Heart left ventricle (tissue), 16 donors: ENCODE data around the gene TDRD1. TPM values are rescaled to one million over a fixed set of nuclear protein-coding genes. Genes with fewer than 3 reads are reported as not detected.
"Not testable (repeated sequence)": the region's sequence is repeated elsewhere in the genome, so short reads cannot be mapped to it uniquely, and the experiment has no call there.

Source experiments
- ATAC-seq, 4 donors: fragments of 200-7000 bp; cut with Tn5 transposase; one replicate each; pipeline ENCODE4 v1.9.1; 2020 to 2022; ENCODE audit warnings: moderate library complexity in 4 of 4, mild to moderate bottlenecking in 3 of 4, moderate number of reproducible peaks in 1 of 4
- DNase-seq, 5 donors: peaks; one replicate each; pipeline ENCODE4 v3.0.0-alpha.2; 2020
- H3K27ac ChIP-seq, 12 donors: fragments of 200-600 bp; sonication (generic) in 4 of 12; one replicate each; pipeline versions ENCODE4 v1.5.0 to v1.8.0; 2016 to 2022; ENCODE audit warnings: mild to moderate bottlenecking in 2 of 12
- H3K27me3 ChIP-seq, 9 donors: fragments of 200-600 bp; sonication (generic) in 2 of 9; one replicate each; pipeline versions ENCODE4 v1.5.1 to v1.8.0; 2016 to 2022; ENCODE audit warnings: mild to moderate bottlenecking in 3 of 9
- H3K36me3 ChIP-seq, 9 donors: fragments of 200-600 bp; sonication (generic) in 2 of 9; one replicate each; pipeline versions ENCODE4 v1.5.0 to v1.8.0; 2018 to 2022; ENCODE audit warnings: mild to moderate bottlenecking in 2 of 9
- H3K4me1 ChIP-seq, 12 donors: fragments of 200-600 bp; sonication (generic) in 4 of 12; one replicate each; pipeline versions ENCODE4 v1.5.0 to v1.8.0; 2016 to 2022; ENCODE audit warnings: mild to moderate bottlenecking in 3 of 12
- H3K4me3 ChIP-seq, 12 donors: fragments of 200-600 bp; sonication (generic) in 4 of 12; one replicate each; pipeline versions ENCODE4 v1.5.0 to v1.8.0; 2017 to 2022; ENCODE audit warnings: mild to moderate bottlenecking in 9 of 12, moderate library complexity in 4 of 12
- H3K9me3 ChIP-seq, 12 donors: fragments of 200-600 bp; sonication (generic) in 4 of 12; one replicate each; pipeline versions ENCODE4 v1.5.0 to v1.8.0; 2016 to 2022; ENCODE audit warnings: mild to moderate bottlenecking in 1 of 12
- CTCF ChIP-seq, 12 donors: fragments of 200-600 bp; sonication (generic) in 4 of 12; IDR thresholded peaks; one replicate each; pipeline versions ENCODE4 v1.5.0 to v1.8.0; 2018 to 2022; ENCODE audit warnings: antibody characterized with exemption in 12 of 12, mild to moderate bottlenecking in 5 of 12
- POLR2A ChIP-seq, 2 donors: fragments of 450-650 bp; IDR thresholded peaks; one replicate each; pipeline ENCODE4 v1.6.1; 2017; ENCODE audit warnings: antibody characterized with exemption in 2 of 2, mild to moderate bottlenecking in 2 of 2, moderate library complexity in 2 of 2
- WGBS, 4 donors: extraction: QIAGEN DNeasy Blood & Tissue Kit in 2 of 4; methylation state at CpG; one replicate each; pipeline versions ENCODE4 v1.1.5 to v1.1.7; 2013 to 2018; 5-methylcytosine and 5-hydroxymethylcytosine counted together
- intact Hi-C, 10 donors: fragments of 100-400 bp; cut with DNase I; formaldehyde crosslinking; loops; one replicate each; pipeline versions ENCODE4 v1.11.1 to v1.14.2; 2022
- polyA plus RNA-seq, 2 donors: library from polyadenylated mRNA; stranded (reverse); fragments of 200-250 nt; gene quantifications; one replicate each; pipeline ENCODE4 v1.2.3, GENCODE V29; 2013
- total RNA-seq, 9 donors: library from RNA; depleted of rRNA in 2 of 9; stranded (reverse); fragments of >200 nt in 2 of 9; fragmentation: NEBNext Ultra II Directional in 3 of 9; extraction: Animal tissue kit (Norgen Biotek cat#: 25700) in 3 of 9; gene quantifications; one replicate each; pipeline versions ENCODE4 v1.1.0 to v1.2.4, GENCODE V29; 2016 to 2023
- donor health status: ischemic (EF 13 %, LVEDD 7.1; RV severe dilation, severe dysfunction).
- donor health status: healthy with polysubstance abuse.
- donor health status: DM: no; HTN: yes; CAD: no.
- donor health status: DM: no; HTN: no; CAD: no.
- donor health status: ischemic (EF 25% LVEDD 6.9; RV normal size, moderate dysfunction).
- donor health status: ischemic (EF 25% LVEDD 5.7; RV mildly dilated, moderate dysfunction).
- donor health status: healthy.
- donor health status: DM: yes; HTN: yes; CAD: no.
- donor health status: ischemic (EF 35%, LVEDD 5.7; RV mildly dilated, moderate dysfunction).
- donor health status: nonischemic (EF 11% LVEDD 7.7; RV severe dilation, severe dysfunction).
- donor health status: DM: yes; HTN: yes; CAD: no.
- donor health status: PGD.
- donor health status: ischemic (EF 29% LVEDD 5.4; RV normal size, mild dysfunction).
- donor health status: nonischemic (EF 23%, LVEDD 6.1; RV moderate dilation, normal function).

Gene TDRD1
- total and polyA plus RNA-seq, 11 donors = 0.08 to 3.8 (median 1.8) TPM

DNA sequence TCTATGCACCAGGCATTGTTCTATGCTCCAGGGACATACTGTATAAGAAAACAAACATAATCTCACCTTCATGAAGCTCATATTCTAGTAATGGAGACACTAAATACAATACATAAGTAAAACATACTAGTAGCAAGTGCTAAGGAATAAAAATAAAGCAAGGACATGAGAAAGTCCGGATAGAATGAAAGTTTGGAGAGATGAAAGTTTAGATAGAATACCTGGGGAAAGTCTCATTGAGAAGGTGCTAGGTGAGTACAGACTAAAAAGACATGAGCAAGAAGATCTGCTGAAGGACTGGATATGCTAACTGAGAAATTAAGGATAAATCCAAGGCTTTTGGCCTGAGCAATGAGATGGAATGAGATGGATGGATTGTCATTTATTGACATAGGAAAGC, 39.1 kb upstream of the TDRD1 start:
- H3K27me3 ChIP-seq = no peaks in the 10 kb centered on the region
- peaks cover 0 to 87% (median 69%) of the 10 kb centered on the region in 9 donors for H3K36me3 ChIP-seq
- peaks cover 0 to 3% (median 0%) of the 10 kb centered on the region in 12 donors for H3K4me1 ChIP-seq
- 44 to 100% (median 95%) methylated on average over 1 of the region's 1 CpG for whole genome bisulfite sequencing, 4 donors
- intact Hi-C loops = no loop called here
- ATAC-seq (no peak), DNase-seq (no peak)
- no peaks in the 10 kb centered on the region for H3K9me3 ChIP-seq
- H3K4me3 ChIP-seq = no peak overlapping the region
- TF ChIP-seq CTCF (IDR thresholded peaks at IDR 0.05) (no peak), POLR2A (IDR thresholded peaks at IDR 0.05) (no peak)
- no peak overlapping the region for H3K27ac ChIP-seq

GRCh38 chr10:114140827-114141226, 38.3 kb upstream of the TDRD1 start:
- H3K4me1 ChIP-seq, DNase-seq, intact Hi-C loops, ATAC-seq, H3K27me3 ChIP-seq, H3K27ac ChIP-seq, H3K9me3 ChIP-seq, H3K4me3 ChIP-seq: not testable (repeated sequence)
- 90 to 93% (median 92%) methylated on average over 2 of the region's 2 CpGs for WGBS, 4 donors
- peaks cover 0 to 87% (median 69%) of the 10 kb centered on the region in 9 donors for H3K36me3 ChIP-seq

- no peak overlapping the region for H3K27ac ChIP-seq
- 46 to 60% (median 55%) methylated on average over 3 of the region's 3 CpGs for WGBS, 4 donors
- H3K4me3 ChIP-seq = no peak overlapping the region
- DNase-seq (no peak), ATAC-seq (peak; percentile 73 to 83 (median 78))
- TF ChIP-seq CTCF (IDR thresholded peaks at IDR 0.05) (no peak), POLR2A (IDR thresholded peaks at IDR 0.05) (no peak)
- intact Hi-C loops = no loop called here
- no peaks in the 10 kb centered on the region for H3K27me3 ChIP-seq
- peaks cover 0 to 3% (median 0%) of the 10 kb centered on the region in 12 donors for H3K4me1 ChIP-seq
- no peaks in the 10 kb centered on the region for H3K9me3 ChIP-seq
- peaks cover 0 to 87% (median 67%) of the 10 kb centered on the region in 9 donors for H3K36me3 ChIP-seq
Measured at GRCh38 chr10:114142018-114142417, 37.1 kb upstream of the TDRD1 start.

DNA sequence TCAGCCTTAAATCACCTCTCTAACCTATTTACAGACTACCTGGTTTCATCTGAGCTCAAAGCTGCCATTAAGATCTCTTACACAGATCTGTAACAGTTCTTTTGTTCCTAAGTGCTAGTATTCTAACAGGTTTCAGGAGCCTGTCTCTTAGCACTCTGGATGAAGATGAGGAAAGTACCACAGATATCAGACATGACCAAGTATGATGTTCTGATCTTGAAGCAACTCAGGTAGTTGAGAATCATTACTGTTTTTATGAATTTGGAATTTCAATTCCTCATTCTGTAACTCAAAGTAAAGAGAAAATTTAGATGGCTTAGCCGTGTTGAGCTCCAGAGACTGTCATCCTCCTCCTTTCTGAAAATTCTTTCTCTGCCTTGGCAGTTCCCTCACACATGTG, 36.0 kb upstream of the TDRD1 start:
- TF ChIP-seq CTCF (IDR thresholded peaks at IDR 0.05) (no peak), POLR2A (IDR thresholded peaks at IDR 0.05) (no peak)
- peaks cover 0 to 91% (median 72%) of the 10 kb centered on the region in 9 donors for H3K36me3 ChIP-seq
- ATAC-seq = no peak
- H3K4me3 ChIP-seq = no peak overlapping the region
- H3K27me3 ChIP-seq = no peaks in the 10 kb centered on the region
- no peaks in the 10 kb centered on the region for H3K9me3 ChIP-seq
- H3K27ac ChIP-seq = no peak overlapping the region
- intact Hi-C loops = no loop called here
- H3K4me1 ChIP-seq = peaks cover 0 to 3% (median 0%) of the 10 kb centered on the region in 12 donors
- DNase-seq = no peak
- 89 to 97% (median 93%) methylated on average over 1 of the region's 1 CpG for WGBS, 4 donors

DNA sequence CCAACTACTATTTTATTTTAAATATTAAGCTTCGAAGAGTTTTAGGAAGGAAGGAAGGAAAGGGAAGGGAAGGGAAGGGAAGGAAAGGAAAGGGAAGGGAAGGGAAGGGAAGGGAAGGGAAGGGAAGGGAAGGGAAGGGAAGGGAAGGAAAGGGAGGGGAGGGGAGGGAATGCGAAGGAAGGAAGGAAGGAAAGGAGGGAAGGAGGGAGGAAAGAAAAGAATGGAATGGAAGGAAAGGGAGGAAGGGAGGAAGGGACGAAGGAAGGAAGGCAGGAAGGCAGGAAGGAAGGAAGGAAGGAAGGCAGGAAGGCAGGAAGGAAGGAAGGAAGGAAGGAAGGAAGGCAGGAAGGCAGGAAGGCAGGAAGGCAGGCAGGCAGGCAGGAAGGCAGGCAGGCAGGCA, 29.7 kb upstream of the TDRD1 start:
- H3K4me3 ChIP-seq, DNase-seq, H3K9me3 ChIP-seq, H3K27me3 ChIP-seq, H3K27ac ChIP-seq, H3K4me1 ChIP-seq, ATAC-seq: not testable (repeated sequence)
- intact Hi-C loops = loop anchor here in 1 of 10 donors (5.0 kb wide), 1 partner anchor 117 kb away; no protein-coding TSS in a partner anchor
- peaks cover 0 to 85% (median 65%) of the 10 kb centered on the region in 9 donors for H3K36me3 ChIP-seq
- 67 to 78% (median 71%) methylated on average over 3 of the region's 3 CpGs for WGBS, 4 donors
